ENCODE results near the gene UNC5CL. TPM values are rescaled to one million over a fixed set of nuclear protein-coding genes. Genes with fewer than 3 reads are reported as not detected.
"Not testable (repeated sequence)": the region's sequence is repeated elsewhere in the genome, so short reads cannot be mapped to it uniquely, and the experiment has no call there.

The UNC5CL gene
- polyA plus RNA-seq, 1 donor (not counting 4 experiments of a cell fraction or from before 2014, with no cell fraction given) = 0.34 TPM

DNA sequence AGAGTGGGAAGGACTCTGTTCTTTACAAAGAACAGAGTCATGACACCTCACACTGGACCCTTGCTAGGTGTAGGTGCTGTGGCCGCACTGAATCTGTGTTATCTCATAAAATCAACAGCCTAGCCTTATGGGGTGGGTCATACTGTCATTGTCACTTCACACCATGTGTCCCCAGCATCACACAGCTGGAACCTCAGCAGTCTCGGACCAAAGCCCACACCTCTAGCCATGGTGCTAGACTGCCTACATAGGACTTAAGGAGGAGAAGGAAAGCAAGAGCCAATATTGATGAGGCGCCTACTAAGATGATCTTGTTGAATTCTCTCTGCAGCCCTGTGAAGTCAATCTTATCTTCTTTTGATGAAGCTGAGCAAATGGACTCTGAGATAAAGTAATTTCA is 31.0 kb downstream of the UNC5CL start:
- no peak for DNase-seq (ENCODE audit: low read depth, low spot score)
- Histone ChIP-seq H3K27ac (ENCODE audit: control insufficient read depth, insufficient read depth, low read length) (no peak overlapping the region), H3K27me3 (ENCODE audit: control insufficient read depth, extremely low read depth, insufficient read depth, low read length) (peaks cover 6% of the 10 kb centered on the region), H3K9me1 (ENCODE audit: control insufficient read depth, extremely low read depth, insufficient read depth, low read length) (no peaks in the 10 kb centered on the region), H3K9me3 (ENCODE audit: control insufficient read depth, low read depth, low read length) (no peaks in the 10 kb centered on the region), H4K20me1 (ENCODE audit: control insufficient read depth, extremely low read depth, insufficient read depth, low read length) (no peaks in the 10 kb centered on the region), H3K36me3 (ENCODE audit: control insufficient read depth in 2 of 2, extremely low read depth in 1 of 2, insufficient read depth in 2 of 2, low read length in 2 of 2) (no peaks in the 10 kb centered on the region), H3K9ac (ENCODE audit: control insufficient read depth, extremely low read depth, insufficient read depth, low read length) (no peak overlapping the region), H3K79me2 (ENCODE audit: control insufficient read depth, insufficient read depth, low read length) (no peaks in the 10 kb centered on the region), H3K4me1 (ENCODE audit: control insufficient read depth, extremely low read depth, insufficient read depth, low read length) (no peaks in the 10 kb centered on the region), H3K4me2 (ENCODE audit: control insufficient read depth, extremely low read depth, insufficient read depth, low read depth, low read length) (no peak overlapping the region), H3K4me3 (ENCODE audit: control insufficient read depth in 2 of 3, extremely low read depth in 1 of 3, insufficient read depth in 2 of 3, low read depth in 1 of 3, low read length in 3 of 3) (no peak overlapping the region), H2AFZ (ENCODE audit: control insufficient read depth, low read length) (no peak overlapping the region)
- dilution Hi-C loops (cut with MboI; ENCODE audit: extremely low pct_ligation_motif_present, low sequenced_read_pairs) = no loop called here
- FAIRE-seq = no peak
- TF ChIP-seq EZH2 (IDR thresholded peaks at IDR 0.05; ENCODE audit: low read length) = no peak
- TF ChIP-seq, protein P1, sequence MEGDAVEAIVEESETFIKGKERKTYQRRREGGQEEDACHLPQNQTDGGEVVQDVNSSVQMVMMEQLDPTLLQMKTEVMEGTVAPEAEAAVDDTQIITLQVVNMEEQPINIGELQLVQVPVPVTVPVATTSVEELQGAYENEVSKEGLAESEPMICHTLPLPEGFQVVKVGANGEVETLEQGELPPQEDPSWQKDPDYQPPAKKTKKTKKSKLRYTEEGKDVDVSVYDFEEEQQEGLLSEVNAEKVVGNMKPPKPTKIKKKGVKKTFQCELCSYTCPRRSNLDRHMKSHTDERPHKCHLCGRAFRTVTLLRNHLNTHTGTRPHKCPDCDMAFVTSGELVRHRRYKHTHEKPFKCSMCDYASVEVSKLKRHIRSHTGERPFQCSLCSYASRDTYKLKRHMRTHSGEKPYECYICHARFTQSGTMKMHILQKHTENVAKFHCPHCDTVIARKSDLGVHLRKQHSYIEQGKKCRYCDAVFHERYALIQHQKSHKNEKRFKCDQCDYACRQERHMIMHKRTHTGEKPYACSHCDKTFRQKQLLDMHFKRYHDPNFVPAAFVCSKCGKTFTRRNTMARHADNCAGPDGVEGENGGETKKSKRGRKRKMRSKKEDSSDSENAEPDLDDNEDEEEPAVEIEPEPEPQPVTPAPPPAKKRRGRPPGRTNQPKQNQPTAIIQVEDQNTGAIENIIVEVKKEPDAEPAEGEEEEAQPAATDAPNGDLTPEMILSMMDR (optimal IDR thresholded peaks at IDR 0.05 in 1 of 3, IDR thresholded peaks at IDR 0.05 in 1 of 3, conservative IDR thresholded peaks at IDR 0.05 in 1 of 3; ENCODE audit: extremely low read depth in 1 of 3, insufficient read depth in 2 of 3, low read length in 3 of 3) = no peak

DNA sequence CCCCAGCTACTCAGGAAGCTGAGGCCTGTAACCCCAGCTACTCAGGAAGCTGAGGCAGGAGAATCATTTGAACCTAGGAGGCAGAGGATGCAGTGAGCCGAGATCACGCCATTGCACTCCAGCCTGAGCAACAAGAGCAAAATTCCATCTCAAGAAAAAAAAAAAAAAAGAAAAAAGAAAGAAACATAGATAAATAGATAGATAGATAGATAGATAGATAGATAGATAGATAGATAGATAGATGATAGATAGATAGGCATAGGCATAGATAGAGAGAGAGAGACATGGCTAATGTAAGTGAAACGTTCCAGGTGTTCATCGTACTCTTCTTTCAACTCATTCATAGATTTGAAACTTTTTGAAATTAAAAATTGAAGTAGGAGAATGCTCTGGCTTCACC is 32.0 kb downstream of the UNC5CL start:
- not testable (repeated sequence) for DNase-seq (ENCODE audit: low read depth, low spot score)

DNA sequence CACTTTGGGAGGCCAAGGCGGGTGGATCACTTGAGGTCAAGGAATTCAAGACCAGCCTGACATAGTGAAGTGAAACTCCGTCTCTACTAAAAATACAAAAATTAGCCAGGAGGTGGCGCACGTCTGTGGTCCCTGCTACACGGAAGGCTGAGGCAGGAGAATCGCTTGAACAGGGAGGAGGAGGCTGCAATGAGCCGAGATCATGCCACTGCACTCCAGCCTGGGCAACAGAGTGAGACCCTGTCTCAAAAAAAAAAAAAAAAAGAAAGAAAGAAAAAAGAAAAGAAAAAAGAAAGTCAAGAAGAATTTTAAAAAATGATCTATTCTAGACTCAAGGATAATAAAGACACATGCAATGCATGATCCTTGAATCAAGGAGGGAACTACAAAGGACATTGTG is 32.8 kb downstream of the UNC5CL start:
- H3K9me3 ChIP-seq (ENCODE audit: control insufficient read depth, low read depth, low read length); DNase-seq (ENCODE audit: low read depth, low spot score); H4K20me1 ChIP-seq (ENCODE audit: control insufficient read depth, extremely low read depth, insufficient read depth, low read length); H3K9me1 ChIP-seq (ENCODE audit: control insufficient read depth, extremely low read depth, insufficient read depth, low read length); dilution Hi-C loops (cut with MboI; ENCODE audit: extremely low pct_ligation_motif_present, low sequenced_read_pairs); H3K27me3 ChIP-seq (ENCODE audit: control insufficient read depth, extremely low read depth, insufficient read depth, low read length); H3K36me3 ChIP-seq (ENCODE audit: control insufficient read depth in 2 of 2, extremely low read depth in 1 of 2, insufficient read depth in 2 of 2, low read length in 2 of 2); H2AFZ ChIP-seq (ENCODE audit: control insufficient read depth, low read length); H3K4me3 ChIP-seq (ENCODE audit: control insufficient read depth in 2 of 3, extremely low read depth in 1 of 3, insufficient read depth in 2 of 3, low read depth in 1 of 3, low read length in 3 of 3); H3K4me1 ChIP-seq (ENCODE audit: control insufficient read depth, extremely low read depth, insufficient read depth, low read length); H3K4me2 ChIP-seq (ENCODE audit: control insufficient read depth, extremely low read depth, insufficient read depth, low read depth, low read length); H3K9ac ChIP-seq (ENCODE audit: control insufficient read depth, extremely low read depth, insufficient read depth, low read length); H3K79me2 ChIP-seq (ENCODE audit: control insufficient read depth, insufficient read depth, low read length); H3K27ac ChIP-seq (ENCODE audit: control insufficient read depth, insufficient read depth, low read length): not testable (repeated sequence)
- TF ChIP-seq, protein P1 (optimal IDR thresholded peaks at IDR 0.05 in 1 of 3, IDR thresholded peaks at IDR 0.05 in 1 of 3, conservative IDR thresholded peaks at IDR 0.05 in 1 of 3; ENCODE audit: extremely low read depth in 1 of 3, insufficient read depth in 2 of 3, low read length in 3 of 3) = peak; percentile 47 to 66 (median 47)
- peak; percentile 23 for FAIRE-seq

More for the DNA sequence above, 32.0 kb downstream of the UNC5CL start:
- FAIRE-seq; H3K9me3 ChIP-seq (ENCODE audit: control insufficient read depth, low read depth, low read length); H3K27ac ChIP-seq (ENCODE audit: control insufficient read depth, insufficient read depth, low read length); H3K4me1 ChIP-seq (ENCODE audit: control insufficient read depth, extremely low read depth, insufficient read depth, low read length); H4K20me1 ChIP-seq (ENCODE audit: control insufficient read depth, extremely low read depth, insufficient read depth, low read length); H3K4me3 ChIP-seq (ENCODE audit: control insufficient read depth in 2 of 3, extremely low read depth in 1 of 3, insufficient read depth in 2 of 3, low read depth in 1 of 3, low read length in 3 of 3); dilution Hi-C loops (cut with MboI; ENCODE audit: extremely low pct_ligation_motif_present, low sequenced_read_pairs); H3K79me2 ChIP-seq (ENCODE audit: control insufficient read depth, insufficient read depth, low read length); H2AFZ ChIP-seq (ENCODE audit: control insufficient read depth, low read length); H3K4me2 ChIP-seq (ENCODE audit: control insufficient read depth, extremely low read depth, insufficient read depth, low read depth, low read length); H3K9me1 ChIP-seq (ENCODE audit: control insufficient read depth, extremely low read depth, insufficient read depth, low read length); H3K9ac ChIP-seq (ENCODE audit: control insufficient read depth, extremely low read depth, insufficient read depth, low read length); H3K36me3 ChIP-seq (ENCODE audit: control insufficient read depth in 2 of 2, extremely low read depth in 1 of 2, insufficient read depth in 2 of 2, low read length in 2 of 2); H3K27me3 ChIP-seq (ENCODE audit: control insufficient read depth, extremely low read depth, insufficient read depth, low read length): not testable (repeated sequence)

Measured in keratinocyte (primary cell).